GM18505 (cell line): ENCODE results near the gene DUSP1.

Experiments
- ATAC-seq: cut with Tn5 transposase; IDR thresholded peaks from one replicate; pipeline ENCODE4 v1.9.1; 2021; ENCODE audit not compliant: unreplicated experiment
- POLR2A ChIP-seq: IDR thresholded peaks from 4 replicates; pipeline ENCODE4 v1.6.1; 2011; ENCODE audit warnings: borderline replicate concordance; ENCODE audit not compliant: insufficient read depth, insufficient read length; ENCODE audit errors: extremely low read depth

The DUSP1 gene

DNA sequence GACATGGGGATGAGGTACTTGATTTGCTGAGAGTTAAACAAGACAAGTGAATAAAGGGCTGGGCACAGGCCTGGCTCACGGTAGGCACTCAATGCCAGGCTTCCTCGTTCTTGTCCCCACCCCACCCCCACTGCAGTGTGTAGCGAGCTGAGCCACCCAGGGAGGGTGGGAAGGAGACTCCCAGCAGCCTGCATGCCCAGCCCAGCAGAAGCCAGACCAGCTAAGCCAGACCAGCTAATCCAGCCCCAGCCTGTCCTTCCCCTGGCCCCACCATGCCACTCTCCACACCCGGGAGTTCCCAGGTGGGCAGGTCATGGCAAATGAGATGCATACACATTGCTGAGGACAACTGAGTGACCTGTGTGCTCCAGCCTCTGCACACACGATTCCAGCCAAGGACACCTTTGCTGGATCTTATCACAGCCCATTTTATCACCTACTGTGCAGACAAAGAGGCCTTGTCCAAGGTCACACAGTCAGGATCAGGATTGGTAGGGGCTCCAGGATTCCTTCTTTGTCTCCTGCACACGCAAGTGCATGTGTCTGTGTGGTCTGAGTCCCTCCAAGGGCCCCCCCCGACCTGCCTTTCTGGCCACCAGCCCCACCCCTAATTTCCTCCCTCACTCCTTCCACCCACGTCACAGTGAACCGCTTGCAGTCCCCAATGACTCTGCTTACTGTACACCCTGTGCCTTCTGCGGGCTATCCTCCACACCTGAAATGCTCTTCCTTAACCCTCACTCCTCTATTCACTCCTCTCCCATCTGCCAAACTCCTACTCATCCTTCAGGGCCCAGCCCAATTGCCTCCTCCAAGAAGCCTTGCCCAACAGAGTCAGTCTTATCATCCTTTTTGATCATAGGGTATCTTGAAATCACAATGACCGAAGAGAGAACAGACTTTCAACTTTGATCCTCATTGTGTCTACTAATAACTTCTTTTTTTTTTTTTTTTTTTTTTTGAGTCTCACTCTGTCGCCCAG, 26.6 kb downstream of the DUSP1 start:
- ATAC-seq, result no peak
- TF ChIP-seq POLR2A, result no peak

DNA sequence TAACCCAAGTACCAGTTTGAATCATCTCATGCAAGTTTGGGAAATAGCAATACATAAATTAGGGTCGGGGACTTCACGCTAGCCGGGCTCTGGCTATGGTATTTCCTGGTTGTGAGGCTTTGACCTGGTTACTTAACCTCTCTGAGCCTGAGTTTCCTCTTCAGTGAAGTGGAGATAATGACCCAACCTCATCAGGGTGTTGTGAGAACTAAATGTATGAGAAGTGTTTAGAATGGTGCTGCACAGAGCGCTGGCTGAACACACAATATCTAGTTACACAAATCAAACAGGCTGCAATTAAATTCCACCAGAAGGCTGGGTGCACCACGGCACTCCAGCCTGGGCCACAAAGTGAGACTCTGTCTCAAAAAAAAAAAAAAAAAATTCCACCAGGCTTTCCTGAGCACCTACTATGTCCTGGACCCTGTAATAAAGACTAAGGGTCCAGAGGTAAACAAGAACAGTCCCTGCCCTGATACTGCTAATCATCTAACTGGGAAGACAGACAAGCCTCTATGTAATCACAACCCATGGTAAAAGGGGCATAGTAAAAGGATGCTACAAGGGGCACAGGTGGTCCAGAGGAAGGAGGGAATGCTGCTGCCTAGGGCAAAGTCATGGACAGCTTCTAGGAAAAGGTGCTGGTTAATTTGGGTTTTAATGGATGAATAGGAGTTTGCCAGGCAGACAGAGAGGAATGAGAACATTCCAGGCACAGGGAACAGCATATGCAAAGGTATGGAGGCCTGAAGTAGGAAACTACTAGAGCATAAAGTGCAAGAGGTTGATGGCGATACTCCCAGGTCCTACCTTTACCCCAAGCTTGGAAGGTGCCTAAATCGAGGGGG, 27.7 kb downstream of the DUSP1 start:
- no peak for ATAC-seq
- TF ChIP-seq POLR2A, result no peak

GRCh38 chr5:172741206-172741582, 29.8 kb downstream of the DUSP1 start:
- no peak for TF ChIP-seq POLR2A
- ATAC-seq, result no peak

GRCh38 chr5:172740428-172741205, 30.4 kb downstream of the DUSP1 start:
- no peak for TF ChIP-seq POLR2A
- ATAC-seq, result no peak

DNA sequence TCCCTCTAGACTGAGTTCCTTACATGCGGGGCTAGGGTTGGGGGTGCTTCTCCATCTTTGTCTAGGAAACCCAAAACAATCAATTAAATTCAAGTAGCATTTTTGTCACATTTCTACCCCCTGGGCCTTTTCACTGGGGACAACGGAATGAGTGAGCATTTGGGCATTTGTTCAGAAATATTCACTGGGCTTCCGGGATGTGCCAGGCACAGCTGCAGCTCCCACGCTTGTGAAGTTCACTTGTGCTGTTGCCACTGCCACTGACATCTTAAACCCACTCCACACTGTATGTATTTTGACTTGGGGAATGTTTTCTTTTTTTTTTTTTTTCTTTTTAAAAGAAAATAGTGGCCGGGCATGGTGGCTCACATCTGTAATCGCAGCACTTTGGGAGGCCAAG, 31.6 kb downstream of the DUSP1 start:
- TF ChIP-seq POLR2A, result no peak
- ATAC-seq, result no peak

GRCh38 chr5:172736508-172737135, 34.4 kb downstream of the DUSP1 start:
- no peak for ATAC-seq
- TF ChIP-seq POLR2A, result no peak

DNA sequence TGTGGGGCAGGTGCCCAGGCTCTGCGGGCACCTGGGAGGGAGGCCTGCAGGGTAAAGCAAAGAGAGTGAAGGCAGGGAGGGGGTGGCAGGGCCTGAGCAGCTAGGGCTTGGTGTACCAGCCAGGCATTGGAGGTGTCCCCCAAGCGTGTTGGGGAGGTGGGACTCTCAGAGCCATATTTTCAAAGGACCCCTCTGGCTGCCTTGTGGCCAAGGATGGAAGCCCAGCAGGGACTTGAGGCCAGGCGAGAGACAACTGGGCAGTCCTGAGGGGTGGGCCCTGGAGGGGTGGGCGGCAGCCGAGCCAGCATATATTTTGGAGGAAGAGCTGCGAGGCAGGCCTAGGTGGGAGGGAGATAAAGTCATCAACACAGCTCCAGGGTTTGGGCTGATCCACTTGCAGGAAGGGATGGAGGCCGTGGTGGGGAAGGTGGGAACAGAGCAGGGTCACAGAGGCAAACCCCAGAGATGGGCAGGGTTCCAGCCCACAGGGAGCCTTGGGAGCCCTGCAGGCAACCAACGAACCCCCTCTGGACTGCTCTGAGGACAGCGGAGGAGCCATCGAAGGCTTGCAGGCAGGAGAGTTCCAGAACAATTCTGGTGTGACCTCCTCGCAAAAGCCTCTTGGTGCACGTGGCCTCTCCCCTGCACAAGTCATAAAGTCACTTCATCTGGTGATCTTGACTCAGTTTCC, 35.7 kb downstream of the DUSP1 start:
- ATAC-seq, result no peak

DNA sequence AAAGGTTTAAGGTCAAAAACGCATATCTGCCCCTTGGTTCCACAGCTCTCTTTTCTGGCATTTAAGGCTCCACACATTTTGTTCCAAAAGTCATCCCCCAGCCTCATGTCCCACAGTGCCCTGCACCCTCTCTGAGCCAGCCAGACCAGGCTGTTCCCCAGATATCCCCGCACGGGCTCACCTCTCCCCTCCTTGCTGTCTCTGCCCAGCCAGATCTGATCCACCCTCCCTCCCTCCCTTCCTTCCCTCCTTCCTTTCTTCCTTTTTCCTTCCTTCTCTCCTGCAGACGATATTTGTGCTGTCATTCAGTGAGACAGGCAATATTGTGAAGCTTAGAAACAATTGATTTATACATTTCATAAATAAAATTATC, 37.0 kb downstream of the DUSP1 start:
- no peak for ATAC-seq
- TF ChIP-seq POLR2A, result no peak

More for the DNA sequence above, 35.7 kb downstream of the DUSP1 start:
- TF ChIP-seq POLR2A, result no peak

DNA sequence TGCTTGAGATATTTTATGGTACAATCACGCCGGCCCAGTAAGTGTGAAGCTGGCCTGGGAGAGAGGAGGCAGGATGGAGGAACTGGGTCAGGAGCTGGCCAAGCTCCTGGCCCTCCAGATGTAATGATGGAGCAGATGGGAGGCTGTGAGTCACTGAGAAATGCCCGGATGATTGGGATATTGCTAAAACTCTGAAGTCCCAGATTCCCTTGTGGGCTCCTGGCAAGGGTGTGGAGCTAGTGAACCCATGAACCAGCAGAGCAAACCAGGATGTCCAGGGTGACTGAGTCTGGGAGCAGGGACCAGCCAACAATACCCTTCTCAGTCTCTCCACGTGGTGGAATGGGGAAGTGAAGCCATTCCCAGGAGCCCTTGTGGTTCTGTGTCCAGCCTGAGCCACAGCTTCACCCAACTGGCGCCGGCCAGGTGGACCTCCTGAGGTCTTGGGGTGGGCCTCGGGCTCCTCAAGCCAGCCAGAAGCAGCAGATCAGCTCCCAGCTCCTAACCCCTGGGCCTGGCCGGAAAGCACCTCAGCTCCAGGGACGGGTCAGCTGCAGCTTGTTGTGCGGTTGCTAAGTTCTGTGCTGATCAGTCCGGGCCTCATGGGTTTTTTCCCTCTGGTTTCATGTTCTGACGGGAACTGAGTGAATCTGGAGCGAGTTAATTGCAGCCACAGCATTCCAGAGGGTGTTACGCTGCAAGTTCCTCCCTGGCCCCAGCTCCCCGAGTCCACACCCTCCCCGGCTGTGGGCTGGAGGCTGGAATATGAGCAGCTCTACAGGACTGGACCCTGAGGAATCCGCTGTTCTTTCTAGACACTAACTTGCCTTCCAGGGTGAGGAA, 37.6 kb downstream of the DUSP1 start:
- ATAC-seq, result no peak
- TF ChIP-seq POLR2A, result no peak

- TF ChIP-seq POLR2A, result no peak
- ATAC-seq, result no peak
Measured at GRCh38 chr5:172732201-172732865, 38.7 kb downstream of the DUSP1 start.

GRCh38 chr5:172731680-172732074, 39.3 kb downstream of the DUSP1 start:
- ATAC-seq, result no peak
- TF ChIP-seq POLR2A, result no peak
